NB4 (cell line): ENCODE results near the gene TBC1D3B.

Experiments used
- TF ChIP-seq, protein P1 (sequence below): IDR thresholded peaks from one replicate; pipeline ENCODE4 v1.5.1; 2012; ENCODE audit warnings: low read depth, low read length
- TF ChIP-seq, protein P2 (sequence below): IDR thresholded peaks from 2 replicates; pipeline ENCODE4 v1.6.1; 2011; ENCODE audit warnings: low read depth, low read length

DNA sequence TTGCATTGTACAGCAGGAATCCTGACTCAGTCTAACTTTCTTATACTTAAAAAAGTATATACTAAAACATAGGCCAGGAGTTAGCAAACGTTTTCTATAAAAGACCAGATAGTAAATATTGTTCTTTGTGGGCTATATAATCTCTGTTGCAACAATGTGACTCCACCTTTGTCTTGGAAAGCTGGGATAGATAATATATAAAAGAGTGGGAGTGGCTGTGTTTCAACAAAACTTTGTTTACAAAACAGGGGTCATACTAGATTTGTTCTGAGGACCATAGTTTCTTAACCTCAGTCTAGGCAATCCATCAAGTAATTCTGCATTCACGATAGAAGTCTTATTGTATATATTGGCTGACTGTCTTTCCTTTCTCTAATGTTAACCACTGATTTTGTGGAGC, 9.0 kb upstream of the TBC1D3B start:
- TF ChIP-seq, protein P1, sequence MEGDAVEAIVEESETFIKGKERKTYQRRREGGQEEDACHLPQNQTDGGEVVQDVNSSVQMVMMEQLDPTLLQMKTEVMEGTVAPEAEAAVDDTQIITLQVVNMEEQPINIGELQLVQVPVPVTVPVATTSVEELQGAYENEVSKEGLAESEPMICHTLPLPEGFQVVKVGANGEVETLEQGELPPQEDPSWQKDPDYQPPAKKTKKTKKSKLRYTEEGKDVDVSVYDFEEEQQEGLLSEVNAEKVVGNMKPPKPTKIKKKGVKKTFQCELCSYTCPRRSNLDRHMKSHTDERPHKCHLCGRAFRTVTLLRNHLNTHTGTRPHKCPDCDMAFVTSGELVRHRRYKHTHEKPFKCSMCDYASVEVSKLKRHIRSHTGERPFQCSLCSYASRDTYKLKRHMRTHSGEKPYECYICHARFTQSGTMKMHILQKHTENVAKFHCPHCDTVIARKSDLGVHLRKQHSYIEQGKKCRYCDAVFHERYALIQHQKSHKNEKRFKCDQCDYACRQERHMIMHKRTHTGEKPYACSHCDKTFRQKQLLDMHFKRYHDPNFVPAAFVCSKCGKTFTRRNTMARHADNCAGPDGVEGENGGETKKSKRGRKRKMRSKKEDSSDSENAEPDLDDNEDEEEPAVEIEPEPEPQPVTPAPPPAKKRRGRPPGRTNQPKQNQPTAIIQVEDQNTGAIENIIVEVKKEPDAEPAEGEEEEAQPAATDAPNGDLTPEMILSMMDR: no peak
- TF ChIP-seq, protein P2, sequence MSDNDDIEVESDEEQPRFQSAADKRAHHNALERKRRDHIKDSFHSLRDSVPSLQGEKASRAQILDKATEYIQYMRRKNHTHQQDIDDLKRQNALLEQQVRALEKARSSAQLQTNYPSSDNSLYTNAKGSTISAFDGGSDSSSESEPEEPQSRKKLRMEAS: no peak
